Gastroesophageal sphincter (tissue), 3 donors: ENCODE results near the gene AK1.

Experiments used
- CTCF ChIP-seq, 4 experiments: fragments of 200-600 bp in 2 of 4; fragments of 450-650 bp in 2 of 4; sonication (generic) in 1 of 4; IDR thresholded peaks; one replicate each; pipeline ENCODE4 v1.5.1; 2017 to 2019; ENCODE audit warnings: antibody characterized with exemption in 4 of 4, mild to moderate bottlenecking in 2 of 4, moderate library complexity in 2 of 4
- POLR2AphosphoS5 ChIP-seq: sonication (generic); formaldehyde crosslinking; IDR thresholded peaks from one replicate; pipeline ENCODE4 v1.6.1; 2017; ENCODE audit warnings: antibody characterized with exemption

- no peak for TF ChIP-seq POLR2AphosphoS5
- no peak for TF ChIP-seq CTCF (IDR thresholded peaks at IDR 0.05)
These were observed 30.6 kb upstream of the AK1 start for GRCh38 chr9:127907867-127908659.
